HepG2 (cell line): ENCODE data around the gene CGNL1.

Experiments used
- GABPA ChIP-seq, 2 experiments: IDR thresholded peaks; 2 replicates each; pipeline ENCODE4 v1.6.1; 2011 to 2016; ENCODE audit warnings: low read depth in 2 of 2, low read length in 1 of 2, missing biosample characterization in 1 of 2, missing genetic modification characterization in 1 of 2
- POLR2AphosphoS5 ChIP-seq: IDR thresholded peaks from 2 replicates; pipeline ENCODE4 v1.6.1; 2012; ENCODE audit warnings: low read depth, low read length
- RELA ChIP-seq: sonication (generic); formaldehyde crosslinking; IDR thresholded peaks from 2 replicates; pipeline ENCODE4 v1.4.0; 2020; ENCODE audit warnings: missing genetic modification reagents
- ZNF749 ChIP-seq: sonication (generic); formaldehyde crosslinking; IDR thresholded peaks from 2 replicates; pipeline ENCODE4 v1.8.0; 2022; ENCODE audit warnings: mild to moderate bottlenecking, missing genetic modification reagents, moderate library complexity, borderline replicate concordance
- TF ChIP-seq, protein P1 (sequence below): IDR thresholded peaks from 2 replicates; pipeline ENCODE4 v1.6.1; 2016; ENCODE audit warnings: control low read depth

DNA sequence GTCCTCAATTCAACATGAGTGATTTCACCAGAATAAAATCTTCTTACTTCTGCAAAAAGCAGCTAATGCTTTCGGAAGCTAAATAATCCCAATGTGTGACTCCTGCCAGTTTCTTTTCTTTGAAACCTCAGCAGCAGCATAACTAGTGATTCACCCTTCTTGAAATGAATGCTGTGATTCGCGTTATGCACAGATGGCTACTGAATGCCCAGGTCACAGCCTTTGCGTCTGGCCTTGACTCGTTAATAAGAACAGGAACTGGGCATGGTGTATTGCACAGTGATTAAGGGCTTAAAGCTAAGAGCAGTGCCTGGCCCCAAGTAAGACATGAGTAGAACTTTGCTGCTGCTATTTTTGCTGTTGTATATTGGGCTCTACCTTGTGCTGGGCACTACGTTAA is 19.0 kb downstream of the CGNL1 start:
- no peak for TF ChIP-seq RELA
- no peak for TF ChIP-seq POLR2AphosphoS5
- TF ChIP-seq, protein P1, sequence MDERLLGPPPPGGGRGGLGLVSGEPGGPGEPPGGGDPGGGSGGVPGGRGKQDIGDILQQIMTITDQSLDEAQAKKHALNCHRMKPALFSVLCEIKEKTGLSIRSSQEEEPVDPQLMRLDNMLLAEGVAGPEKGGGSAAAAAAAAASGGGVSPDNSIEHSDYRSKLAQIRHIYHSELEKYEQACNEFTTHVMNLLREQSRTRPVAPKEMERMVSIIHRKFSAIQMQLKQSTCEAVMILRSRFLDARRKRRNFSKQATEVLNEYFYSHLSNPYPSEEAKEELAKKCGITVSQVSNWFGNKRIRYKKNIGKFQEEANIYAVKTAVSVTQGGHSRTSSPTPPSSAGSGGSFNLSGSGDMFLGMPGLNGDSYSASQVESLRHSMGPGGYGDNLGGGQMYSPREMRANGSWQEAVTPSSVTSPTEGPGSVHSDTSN (CRISPR knock-in tag) = no peak
- no peak for TF ChIP-seq ZNF749 (CRISPR knock-in tag)
- TF ChIP-seq GABPA (IDR thresholded peaks at IDR 0.05; ENCODE audit: low read depth, low read length) = no peak
- no peak for TF ChIP-seq GABPA (CRISPR knock-in tag; IDR thresholded peaks at IDR 0.05; ENCODE audit: low read depth)
